ELR (cell line): ENCODE measurements around the gene ZNF423.

Source experiments
- DNase-seq: peaks from one replicate; pipeline ENCODE4 v3.0.0-alpha.2; 2015; ENCODE audit warnings: low read depth

The ZNF423 gene

GRCh38 chr16:49550140-49550539 is 305.8 kb downstream of the ZNF423 start:
- no peak for DNase-seq

- no peak for DNase-seq
Observed at GRCh38 chr16:49548325-49548970, 307.5 kb downstream of the ZNF423 start.

- DNase-seq: no peak
Observed at GRCh38 chr16:49547448-49547847, 308.5 kb downstream of the ZNF423 start.

GRCh38 chr16:49546735-49547134 is 309.2 kb downstream of the ZNF423 start:
- no peak for DNase-seq

- no peak for DNase-seq
Observed at GRCh38 chr16:49545741-49546448, 310.0 kb downstream of the ZNF423 start.

GRCh38 chr16:49545243-49545642 is 310.7 kb downstream of the ZNF423 start:
- DNase-seq: no peak

GRCh38 chr16:49544828-49545227 is 311.1 kb downstream of the ZNF423 start:
- DNase-seq: no peak

GRCh38 chr16:49543631-49543946 is 312.3 kb downstream of the ZNF423 start:
- no peak for DNase-seq

- DNase-seq: no peak
Observed at GRCh38 chr16:49542946-49543630, 312.8 kb downstream of the ZNF423 start.

- no peak for DNase-seq
Observed at GRCh38 chr16:49542391-49542891, 313.5 kb downstream of the ZNF423 start.

- no peak for DNase-seq
Observed at GRCh38 chr16:49540836-49541235, 315.1 kb downstream of the ZNF423 start.

- DNase-seq: no peak
Observed at GRCh38 chr16:49539758-49540157, 316.2 kb downstream of the ZNF423 start.

GRCh38 chr16:49537924-49538459 is 317.9 kb downstream of the ZNF423 start:
- DNase-seq: no peak

GRCh38 chr16:49534901-49535610 is 320.9 kb downstream of the ZNF423 start:
- no peak for DNase-seq

- no peak for DNase-seq
Observed at GRCh38 chr16:49533422-49533821, 322.5 kb downstream of the ZNF423 start.

GRCh38 chr16:49532873-49533272 is 323.0 kb downstream of the ZNF423 start:
- DNase-seq: no peak

GRCh38 chr16:49531931-49532840 is 323.7 kb downstream of the ZNF423 start:
- no peak for DNase-seq

- no peak for DNase-seq
Observed at GRCh38 chr16:49531425-49531824, 324.5 kb downstream of the ZNF423 start.

- no peak for DNase-seq
Observed at GRCh38 chr16:49530427-49530970, 325.4 kb downstream of the ZNF423 start.

- no peak for DNase-seq
Observed at GRCh38 chr16:49529411-49530045, 326.4 kb downstream of the ZNF423 start.
